Measurements from ENCODE around the gene TAF15.

The TAF15 gene

GRCh38 chr17:35807371-35808144 lies 1.7 kb upstream of the TAF15 start:
- no peak for TF ChIP-seq CTCF (IDR thresholded peaks at IDR 0.05; ENCODE audit: low read depth, low read length)
- H3K4me3 ChIP-seq (ENCODE audit: low read depth, low read length), result no peak overlapping the region

- H3K4me3 ChIP-seq (ENCODE audit: low read depth, low read length), result peak overlapping the region; percentile 68
- TF ChIP-seq CTCF (IDR thresholded peaks at IDR 0.05; ENCODE audit: low read depth, low read length), result no peak
These were observed 883 bp upstream of the TAF15 start for GRCh38 chr17:35808240-35808961.

DNA sequence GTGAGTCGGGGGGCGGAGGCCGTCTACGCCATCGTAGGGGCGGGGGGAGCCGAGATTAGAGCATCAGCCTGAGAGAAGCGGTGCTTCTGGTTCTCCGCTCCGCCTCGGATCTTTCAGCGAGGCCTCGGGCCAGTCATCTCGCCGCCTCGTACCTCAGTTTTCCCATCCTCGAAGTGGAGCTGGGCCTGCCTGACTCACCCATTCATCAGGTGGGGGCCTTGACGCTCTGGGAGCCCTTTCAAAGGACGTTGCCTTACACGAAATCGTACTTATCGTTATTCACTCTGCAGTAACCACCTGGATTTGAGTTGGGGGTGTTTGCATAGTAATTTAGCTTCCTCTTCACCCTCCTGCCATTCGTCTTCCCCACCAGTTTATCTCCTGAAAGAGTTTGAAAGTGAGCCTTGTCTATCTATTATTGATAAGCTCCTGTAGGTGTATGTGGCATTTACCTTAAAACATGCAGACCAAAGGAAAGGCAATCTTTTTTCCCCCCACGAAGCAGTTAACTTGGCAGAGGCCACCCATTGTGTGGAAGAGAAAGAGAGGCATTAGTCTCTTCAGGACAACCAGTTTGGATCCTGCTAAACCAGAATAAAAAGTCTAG lies 674 bp downstream of the TAF15 start:
- peak overlapping the region; percentile 68 for H3K4me3 ChIP-seq (ENCODE audit: low read depth, low read length)
- TF ChIP-seq CTCF (IDR thresholded peaks at IDR 0.05; ENCODE audit: low read depth, low read length), result no peak

DNA sequence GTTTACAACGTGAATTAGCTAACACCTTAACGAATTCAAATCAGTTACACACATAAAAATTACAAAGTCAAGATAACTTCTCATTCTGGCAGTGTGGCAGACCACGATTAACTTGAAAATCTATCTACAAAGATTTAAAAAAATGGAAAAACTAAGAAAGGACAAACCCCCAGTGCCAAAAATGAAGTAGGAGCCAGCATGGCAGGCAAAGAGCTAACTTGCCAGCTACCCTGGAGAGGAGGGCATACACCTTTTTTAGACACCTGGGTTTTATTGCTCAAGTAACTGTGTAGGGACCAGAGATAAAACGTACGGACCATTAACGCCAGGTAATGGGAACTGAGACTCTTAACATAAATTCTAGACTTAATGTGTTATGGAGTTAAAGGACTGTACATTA lies 2.5 kb downstream of the TAF15 start:
- TF ChIP-seq CTCF (IDR thresholded peaks at IDR 0.05; ENCODE audit: low read depth, low read length), result no peak
- no peak overlapping the region for H3K4me3 ChIP-seq (ENCODE audit: low read depth, low read length)

- TF ChIP-seq CTCF (IDR thresholded peaks at IDR 0.05; ENCODE audit: low read depth, low read length), result no peak
- H3K4me3 ChIP-seq (ENCODE audit: low read depth, low read length), result no peak overlapping the region
These were observed 3.2 kb downstream of the TAF15 start for GRCh38 chr17:35812456-35812855.

- no peak for TF ChIP-seq CTCF (IDR thresholded peaks at IDR 0.05; ENCODE audit: low read depth, low read length)
These were observed 7.4 kb downstream of the TAF15 start for GRCh38 chr17:35816723-35817122.

DNA sequence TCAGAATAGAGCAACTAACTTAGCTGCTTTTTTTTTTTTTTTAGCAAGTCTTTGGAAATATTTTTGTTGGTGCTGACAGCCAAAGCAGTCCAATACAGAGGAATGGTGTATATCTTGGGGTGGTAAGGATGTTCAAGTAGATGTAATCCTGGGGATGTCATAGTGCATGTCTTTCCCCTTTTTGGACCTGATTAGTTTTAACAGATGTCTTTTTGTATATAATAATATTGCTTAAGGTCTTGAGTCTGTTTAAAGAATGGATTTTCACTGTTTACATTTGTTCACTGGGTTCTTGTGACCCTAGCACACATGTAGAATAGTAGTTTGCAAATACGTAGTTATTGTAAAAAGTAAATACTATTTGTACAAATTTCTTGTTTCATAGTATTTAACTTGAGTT lies 7.9 kb downstream of the TAF15 start:
- TF ChIP-seq CTCF (IDR thresholded peaks at IDR 0.05; ENCODE audit: low read depth, low read length), result no peak
- H3K4me3 ChIP-seq (ENCODE audit: low read depth, low read length), result no peak overlapping the region

More at GRCh38 chr17:35816723-35817122, 7.4 kb downstream of the TAF15 start:
- H3K4me3 ChIP-seq (ENCODE audit: low read depth, low read length), result no peak overlapping the region

All from WI38 (cell line).